HepG2 (cell line): ENCODE measurements around the gene ZNF747. TPM values are rescaled to one million over a fixed set of nuclear protein-coding genes. Genes with fewer than 3 reads are reported as not detected.

Source experiments
- AKNA ChIP-seq: sonication (generic); formaldehyde crosslinking; IDR thresholded peaks from 2 replicates; pipeline ENCODE4 v1.4.0; 2020; ENCODE audit warnings: missing genetic modification reagents, borderline replicate concordance
- CERS6 ChIP-seq: sonication (generic); formaldehyde crosslinking; IDR thresholded peaks from 2 replicates; pipeline ENCODE4 v1.5.0; 2020; ENCODE audit warnings: missing genetic modification reagents
- CHCHD3 ChIP-seq: sonication (generic); formaldehyde crosslinking; IDR thresholded peaks from 2 replicates; pipeline ENCODE4 v1.8.0; 2022; ENCODE audit warnings: mild to moderate bottlenecking, missing genetic modification reagents, moderate library complexity
- ETV5 ChIP-seq: IDR thresholded peaks from 2 replicates; pipeline ENCODE4 v1.6.1; 2018; ENCODE audit warnings: missing biosample characterization, missing genetic modification reagents, inconsistent platforms, borderline replicate concordance
- KDM5A ChIP-seq: fragments of 200-600 bp; sonication (generic); IDR thresholded peaks from 2 replicates; pipeline ENCODE4 v1.7.0; 2018; ENCODE audit warnings: antibody characterized with exemption, mild to moderate bottlenecking, low read length, borderline replicate concordance
- KLF16 ChIP-seq, 2 experiments: sonication (generic) in 1 of 2; formaldehyde crosslinking in 1 of 2; IDR thresholded peaks; 2 replicates each; pipeline versions ENCODE4 v1.6.1 to v1.8.0; 2016 to 2023; ENCODE audit warnings: missing genetic modification reagents in 2 of 2, missing compliant biosample characterization in 1 of 2
- MEIS1 ChIP-seq: sonication (generic); formaldehyde crosslinking; IDR thresholded peaks from 2 replicates; pipeline ENCODE4 v1.9.0; 2021; ENCODE audit warnings: mild to moderate bottlenecking, missing genetic modification reagents, moderate library complexity, borderline replicate concordance
- PRPF4 ChIP-seq: fragments of 200-400 bp; formaldehyde crosslinking; IDR thresholded peaks from 2 replicates; pipeline ENCODE4 v1.6.1; 2016; ENCODE audit warnings: low read length, low read depth; ENCODE audit not compliant: poor library complexity, severe bottlenecking
- SMAD3 ChIP-seq: sonication (generic); formaldehyde crosslinking; IDR thresholded peaks from 2 replicates; pipeline ENCODE4 v1.4.0; 2020; ENCODE audit warnings: missing genetic modification reagents
- YY1 ChIP-seq: IDR thresholded peaks from 2 replicates; pipeline ENCODE4 v1.6.1; 2011; ENCODE audit warnings: low read length, low read depth, moderate library complexity, mild to moderate bottlenecking; ENCODE audit not compliant: insufficient read depth, insufficient replicate concordance
- ZNF12 ChIP-seq: sonication (generic); formaldehyde crosslinking; IDR thresholded peaks from 2 replicates; pipeline ENCODE4 v1.5.0; 2020; ENCODE audit warnings: missing genetic modification reagents
- ZNF264 ChIP-seq: sonication (generic); formaldehyde crosslinking; IDR thresholded peaks from 2 replicates; pipeline ENCODE4 v1.4.0; 2020; ENCODE audit warnings: missing genetic modification reagents
- ZNF333 ChIP-seq: sonication (generic); formaldehyde crosslinking; IDR thresholded peaks from 2 replicates; pipeline ENCODE4 v1.4.0; 2020; ENCODE audit warnings: mild to moderate bottlenecking, missing genetic modification reagents, borderline replicate concordance
- polyA plus RNA-seq, 8 experiments: library from polyadenylated mRNA; depleted of rRNA in 3 of 8; stranded (reverse) in 7 of 8; unstranded in 1 of 8; fragments of >200 nt; fragmentation: Illumina TruSeq in 4 of 8; extraction: Trizol in 4 of 8; gene quantifications; 2 replicates each; pipeline versions ENCODE4 v1.2.1 to v1.2.3, GENCODE V29; 2011 to 2016; ENCODE audit warnings: low read depth in 4 of 8, missing spikeins in 1 of 8, mixed read lengths in 1 of 8; ENCODE audit not compliant: insufficient read depth in 1 of 8
- total RNA-seq, 5 experiments: library from RNA; depleted of rRNA; stranded (reverse); fragments of >200 nt; fragmentation: Illumina TruSeq; extraction: Trizol; gene quantifications; 2 replicates each; pipeline ENCODE4 v1.2.3, GENCODE V29; 2016; ENCODE audit warnings: low read depth in 1 of 5

Gene ZNF747
- total and polyA plus RNA-seq, 2 of the 13 experiments (the other 11 are each of a cell fraction or from before 2014, with no cell fraction given), result 7.2 to 10.2 TPM

GRCh38 chr16:30533748-30534367, 800 bp downstream of the ZNF747 start (continued):
- TF ChIP-seq KLF16 (CRISPR knock-in tag; IDR thresholded peaks at IDR 0.05) (0 out of 4 replicates have a peak, but pooled peaks of 1 of the 2 experiments have one; percentile 16), KDM5A (peak; percentile 19; the same call in 1 of the 2 replicates), PRPF4 (no peak), MEIS1 (CRISPR knock-in tag) (no peak), YY1 (peak; percentile 61), ETV5 (CRISPR knock-in tag) (no peak), SMAD3 (CRISPR knock-in tag) (no peak), ZNF333 (CRISPR knock-in tag) (0 out of 2 replicates have a peak, but pooled peaks have one; percentile 1), AKNA (CRISPR knock-in tag) (no peak), CERS6 (CRISPR knock-in tag) (0 out of 2 replicates have a peak, but pooled peaks have one; percentile 18), CHCHD3 (no peak), ZNF264 (0 out of 2 replicates have a peak, but pooled peaks have one; percentile 13), ZNF12 (CRISPR knock-in tag) (no peak)
